Measurements from ENCODE around the gene AIG1. TPM values are rescaled to one million over a fixed set of nuclear protein-coding genes. Genes with fewer than 3 reads are reported as not detected.

Gene AIG1
- total and polyA plus RNA-seq, 2 of the 13 experiments (the other 11 are each of a cell fraction or from before 2014, with no cell fraction given): 115 to 197 TPM

GRCh38 chr6:143191361-143191760, 130.7 kb downstream of the AIG1 start:
- H3K27me3 ChIP-seq (ENCODE audit: control insufficient read depth in 1 of 2, insufficient read depth in 2 of 2, low read length in 2 of 2): no peaks in the 10 kb centered on the region
- no peak overlapping the region for H3K9ac ChIP-seq (ENCODE audit: insufficient read depth, low read depth, low read length)
- in situ Hi-C loops (cut with HindIII; ENCODE audit: extremely low pct_ligation_motif_present, low pct_unique_long_range_greater_than_20kb) (no loop called here), intact Hi-C loops (cut with micrococcal nuclease; ENCODE audit: unreplicated experiment) (no loop called here)
- peaks cover 3% of the 10 kb centered on the region; the same call in 1 of the 2 replicates for H3K4me1 ChIP-seq (ENCODE audit: insufficient read depth, low read length)
- H3K4me2 ChIP-seq (ENCODE audit: low read depth, low read length): no peak overlapping the region
- ChIA-PET CTCF (ENCODE audit: low intra/inter-chr PET ratio, low total read pairs) (no interaction called here), POLR2A (no interaction called here)
- no TSS peak for BruUV-seq (replicated peaks)
- FAIRE-seq (no peak), DNase-seq (ENCODE audit: low spot score) (no peak), ATAC-seq (no peak)
- TF ChIP-seq ZNF512 (CRISPR knock-in tag; IDR thresholded peaks at IDR 0.05) (no peak), SOX6 (IDR thresholded peaks at IDR 0.05) (no peak), SOX6 (CRISPR knock-in tag; IDR thresholded peaks at IDR 0.05) (no peak), ZNF432 (CRISPR knock-in tag; IDR thresholded peaks at IDR 0.05; ENCODE audit: borderline replicate concordance) (no peak), EEA1 (CRISPR knock-in tag; IDR thresholded peaks at IDR 0.05; ENCODE audit: borderline replicate concordance) (no peak)
- H3K9me3 ChIP-seq (ENCODE audit: low read length): no peaks in the 10 kb centered on the region
- no peaks in the 10 kb centered on the region for H3K79me2 ChIP-seq (ENCODE audit: insufficient read depth, low read length)
- no peak overlapping the region for H2AFZ ChIP-seq (ENCODE audit: low read length)
- H3K4me3 ChIP-seq (replicated peaks in 1 of 3; ENCODE audit: insufficient read depth in 1 of 3, low read depth in 2 of 3, low read length in 3 of 3): no peak overlapping the region
- H4K20me1 ChIP-seq (ENCODE audit: insufficient read depth, low read length): no peaks in the 10 kb centered on the region
- H3K36me3 ChIP-seq (replicated peaks in 1 of 2; ENCODE audit: control insufficient read depth in 1 of 2, insufficient read depth in 2 of 2, low read length in 2 of 2): peaks cover 1 to 25% of the 10 kb centered on the region in 2 experiments
- no peak overlapping the region for H3K27ac ChIP-seq (ENCODE audit: extremely low read length, insufficient read depth, low read length)

- intact Hi-C loops (cut with micrococcal nuclease; ENCODE audit: unreplicated experiment): no loop called here
- DNase-seq (ENCODE audit: low spot score) (no peak), FAIRE-seq (no peak), ATAC-seq (no peak)
- Histone ChIP-seq H3K4me2 (ENCODE audit: low read depth, low read length) (no peak overlapping the region), H3K4me1 (ENCODE audit: insufficient read depth, low read length) (peaks cover 7% of the 10 kb centered on the region; the same call in 1 of the 2 replicates), H3K36me3 (replicated peaks in 1 of 2; ENCODE audit: control insufficient read depth in 1 of 2, insufficient read depth in 2 of 2, low read length in 2 of 2) (peaks cover 0 to 13% of the 10 kb centered on the region in 2 experiments; a peak in 4 of 5 replicates), H2AFZ (ENCODE audit: low read length) (no peak overlapping the region), H3K4me3 (replicated peaks in 1 of 3; ENCODE audit: insufficient read depth in 1 of 3, low read depth in 2 of 3, low read length in 3 of 3) (no peak overlapping the region), H3K9me3 (ENCODE audit: low read length) (no peaks in the 10 kb centered on the region), H4K20me1 (ENCODE audit: insufficient read depth, low read length) (no peaks in the 10 kb centered on the region), H3K27me3 (ENCODE audit: control insufficient read depth in 1 of 2, insufficient read depth in 2 of 2, low read length in 2 of 2) (no peaks in the 10 kb centered on the region), H3K27ac (ENCODE audit: extremely low read length, insufficient read depth, low read length) (no peak overlapping the region), H3K9ac (ENCODE audit: insufficient read depth, low read depth, low read length) (no peak overlapping the region), H3K79me2 (ENCODE audit: insufficient read depth, low read length) (no peaks in the 10 kb centered on the region)
- TF ChIP-seq, protein P1, sequence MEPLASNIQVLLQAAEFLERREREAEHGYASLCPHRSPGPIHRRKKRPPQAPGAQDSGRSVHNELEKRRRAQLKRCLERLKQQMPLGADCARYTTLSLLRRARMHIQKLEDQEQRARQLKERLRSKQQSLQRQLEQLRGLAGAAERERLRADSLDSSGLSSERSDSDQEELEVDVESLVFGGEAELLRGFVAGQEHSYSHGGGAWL (CRISPR knock-in tag; IDR thresholded peaks at IDR 0.05): no peak
- TF ChIP-seq, protein P2, sequence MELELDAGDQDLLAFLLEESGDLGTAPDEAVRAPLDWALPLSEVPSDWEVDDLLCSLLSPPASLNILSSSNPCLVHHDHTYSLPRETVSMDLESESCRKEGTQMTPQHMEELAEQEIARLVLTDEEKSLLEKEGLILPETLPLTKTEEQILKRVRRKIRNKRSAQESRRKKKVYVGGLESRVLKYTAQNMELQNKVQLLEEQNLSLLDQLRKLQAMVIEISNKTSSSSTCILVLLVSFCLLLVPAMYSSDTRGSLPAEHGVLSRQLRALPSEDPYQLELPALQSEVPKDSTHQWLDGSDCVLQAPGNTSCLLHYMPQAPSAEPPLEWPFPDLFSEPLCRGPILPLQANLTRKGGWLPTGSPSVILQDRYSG (CRISPR knock-in tag; IDR thresholded peaks at IDR 0.05): no peak
- TF ChIP-seq ZFYVE20 (CRISPR knock-in tag; IDR thresholded peaks at IDR 0.05; ENCODE audit: borderline replicate concordance, low read depth) (no peak), TEAD2 (CRISPR knock-in tag; IDR thresholded peaks at IDR 0.05) (no peak), REXO4 (CRISPR knock-in tag; IDR thresholded peaks at IDR 0.05; ENCODE audit: borderline replicate concordance) (no peak), ZBTB25 (CRISPR knock-in tag; IDR thresholded peaks at IDR 0.05) (no peak)
- BruUV-seq (replicated peaks): no TSS peak
- in situ Hi-C loops (cut with HindIII; ENCODE audit: extremely low pct_ligation_motif_present, low pct_unique_long_range_greater_than_20kb): no loop called here
- CTCF ChIA-PET (ENCODE audit: low intra/inter-chr PET ratio, low total read pairs): no interaction called here
- POLR2A ChIA-PET: no interaction called here
Observed at GRCh38 chr6:143192766-143193165, 132.1 kb downstream of the AIG1 start.

Data from HepG2 (cell line).